ENCODE measurements around the gene CHI3L2.

- TF ChIP-seq POLR2A (IDR thresholded peaks at IDR 0.05) (no peak), CTCF (IDR thresholded peaks at IDR 0.05) (peak in 2 of 12 donors; percentile 23 to 38)
Measured at GRCh38 chr1:111197598-111198284, 29.8 kb upstream of the CHI3L2 start.

Measured in heart left ventricle (tissue), 13 donors.